Neural cell (in vitro differentiated cells): ENCODE measurements around the gene SRGAP3. TPM values are rescaled to one million over a fixed set of nuclear protein-coding genes. Genes with fewer than 3 reads are reported as not detected.

Experiments used
- H2AFZ ChIP-seq: fragments of 200-600, 300-800 bp; sonication (generic), shearing (Covaris generic); 2 replicates; pipeline ENCODE4 v1.6.0; 2014; ENCODE audit warnings: low read depth, mild to moderate bottlenecking, antibody characterized with exemption, low read length, moderate library complexity
- H3F3A ChIP-seq: fragments of 200-600 bp; shearing (Covaris generic); 2 replicates; pipeline ENCODE4 v1.6.1; 2016; ENCODE audit warnings: mild to moderate bottlenecking, moderate library complexity, mixed read lengths, antibody characterized with exemption, low read length; ENCODE audit not compliant: insufficient read depth, poor library complexity, severe bottlenecking
- H3K27ac ChIP-seq: fragments of 200-600, 300-800 bp; sonication (generic), shearing (Covaris generic); 2 replicates; pipeline ENCODE4 v1.5.1; 2014; ENCODE audit warnings: mild to moderate bottlenecking, low read length, moderate library complexity
- H3K27me3 ChIP-seq: fragments of 300-800, 200-600 bp; sonication (generic), shearing (Covaris generic); 2 replicates; pipeline ENCODE4 v1.6.0; 2014; ENCODE audit warnings: mild to moderate bottlenecking, low read depth, low read length, moderate library complexity; ENCODE audit not compliant: insufficient read depth
- H3K36me3 ChIP-seq: fragments of 300-800, 200-600 bp; sonication (generic), shearing (Covaris generic); 2 replicates; pipeline ENCODE4 v1.5.1; 2014; ENCODE audit warnings: mild to moderate bottlenecking, antibody characterized with exemption, low read length, moderate library complexity; ENCODE audit not compliant: insufficient read depth
- H3K4me2 ChIP-seq: fragments of 300-800, 200-600 bp; sonication (generic), shearing (Covaris generic); 2 replicates; pipeline ENCODE4 v1.6.0; 2014; ENCODE audit warnings: mild to moderate bottlenecking, low read length
- H3K4me3 ChIP-seq: fragments of 300-800, 200-600 bp; sonication (generic), shearing (Covaris generic); 2 replicates; pipeline ENCODE4 v1.5.1; 2014; ENCODE audit warnings: mild to moderate bottlenecking, low read length, moderate library complexity
- H3K79me2 ChIP-seq: fragments of 200-600 bp; shearing (Covaris generic); replicated peaks from 2 replicates; pipeline ENCODE4 v1.6.0; 2014; ENCODE audit warnings: mild to moderate bottlenecking, low read length, moderate library complexity; ENCODE audit not compliant: insufficient read depth
- H3K9ac ChIP-seq: fragments of 300-800, 200-600 bp; sonication (generic), shearing (Covaris generic); 2 replicates; pipeline ENCODE4 v1.6.1; 2016; ENCODE audit warnings: mild to moderate bottlenecking, low read length, mixed read lengths
- H3K9me2 ChIP-seq: fragments of 200-600 bp; shearing (Covaris generic); 2 replicates; pipeline ENCODE4 v1.6.1; 2016; ENCODE audit warnings: mild to moderate bottlenecking, low read length, mixed read lengths; ENCODE audit not compliant: insufficient read depth
- H3K9me3 ChIP-seq: fragments of 200-600, 300-800 bp; sonication (generic), shearing (Covaris generic); 2 replicates; pipeline ENCODE4 v1.6.1; 2016; ENCODE audit warnings: mild to moderate bottlenecking, mixed run types, low read length, moderate library complexity, mixed read lengths
- H4K20me1 ChIP-seq: fragments of 200-600 bp; shearing (Covaris generic); 2 replicates; pipeline ENCODE4 v1.6.1; 2016; ENCODE audit warnings: mild to moderate bottlenecking, mixed run types; ENCODE audit not compliant: insufficient read depth
- EP300 ChIP-seq: fragments of 450-650 bp; conservative IDR thresholded peaks from 2 replicates; pipeline ENCODE4 v1.6.1; 2014; ENCODE audit warnings: antibody characterized with exemption, mild to moderate bottlenecking, moderate library complexity; ENCODE audit not compliant: poor library complexity, severe bottlenecking
- EZH2 ChIP-seq: fragments of 200-600, 300-800 bp; shearing (Covaris generic), sonication (generic); IDR thresholded peaks from 2 replicates; pipeline ENCODE4 v1.6.1; 2014; ENCODE audit warnings: antibody characterized with exemption, low read length, borderline replicate concordance, mild to moderate bottlenecking; ENCODE audit not compliant: insufficient read depth, poor library complexity, severe bottlenecking
- MXI1 ChIP-seq: fragments of 450-650 bp; conservative IDR thresholded peaks from 2 replicates; pipeline ENCODE4 v1.6.1; 2014; ENCODE audit warnings: antibody characterized with exemption, mild to moderate bottlenecking; ENCODE audit not compliant: poor library complexity, severe bottlenecking
- POLR2AphosphoS5 ChIP-seq: IDR thresholded peaks from 2 replicates; pipeline ENCODE4 v1.6.1; 2012
- RAD21 ChIP-seq: fragments of 450-650 bp; conservative IDR thresholded peaks from 2 replicates; pipeline ENCODE4 v1.6.1; 2014; ENCODE audit warnings: antibody characterized with exemption, mild to moderate bottlenecking, moderate library complexity
- SMC3 ChIP-seq: fragments of 450-650 bp; conservative IDR thresholded peaks from 2 replicates; pipeline ENCODE4 v1.6.1; 2014; ENCODE audit warnings: antibody characterized with exemption, mild to moderate bottlenecking, moderate library complexity; ENCODE audit not compliant: poor library complexity
- TAF1 ChIP-seq: IDR thresholded peaks from 2 replicates; pipeline ENCODE4 v1.6.1; 2012; ENCODE audit warnings: low read depth
- polyA plus RNA-seq: library from polyadenylated mRNA; depleted of rRNA; stranded (reverse); fragments of >200 nt; gene quantifications from 2 replicates; pipeline ENCODE4 v1.2.3, GENCODE V29; 2014
- TF ChIP-seq, protein P1 (sequence below): IDR thresholded peaks from 2 replicates; pipeline ENCODE4 v1.6.1; 2012; ENCODE audit warnings: borderline replicate concordance
- TF ChIP-seq, protein P2 (sequence below): fragments of 450-650 bp; IDR thresholded peaks from 2 replicates; pipeline ENCODE4 v1.5.1; 2014; ENCODE audit warnings: antibody characterized with exemption, mild to moderate bottlenecking, moderate library complexity; ENCODE audit not compliant: poor library complexity, severe bottlenecking

Gene SRGAP3
- polyA plus RNA-seq, 1 donor from 2014 or later = 31.5 TPM

DNA sequence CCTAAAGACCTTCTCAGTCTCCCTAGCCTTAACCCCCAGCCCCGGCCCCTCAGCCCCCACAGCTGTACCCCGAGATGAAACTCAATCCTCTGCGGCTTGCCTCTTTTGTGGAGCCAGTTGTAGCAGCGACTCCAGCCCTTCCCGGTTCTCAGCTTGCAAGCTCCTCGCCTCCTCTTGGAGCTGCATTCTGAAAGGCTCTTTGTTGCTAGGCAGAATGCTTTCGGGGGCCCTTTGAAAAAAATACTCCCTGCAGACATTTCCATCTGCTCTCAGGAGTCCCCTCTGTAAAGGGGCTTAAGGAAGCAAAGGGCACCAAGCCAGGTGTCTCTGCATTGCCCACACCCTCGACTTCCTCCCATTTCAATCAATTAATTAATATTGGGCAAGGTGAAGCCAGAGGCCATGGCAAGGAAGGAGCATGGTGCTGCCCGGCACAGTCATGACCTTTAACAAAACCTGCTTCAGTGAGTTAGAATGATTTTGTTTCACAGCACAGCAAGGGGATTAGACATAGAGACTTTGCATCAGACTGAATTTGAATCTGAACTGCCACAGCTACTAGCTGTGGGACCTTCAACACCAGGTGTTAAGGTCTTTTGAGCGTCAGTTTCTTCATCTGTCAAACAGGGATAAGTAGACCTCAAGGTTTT, 65.5 kb downstream of the SRGAP3 start:
- Histone ChIP-seq H3K4me3 (peak overlapping the region; percentile 48), H3K27ac (peak overlapping the region; percentile 67), H3K9ac (peak overlapping the region; percentile 52), H3K36me3 (no peaks in the 10 kb centered on the region), H3K9me2 (no peaks in the 10 kb centered on the region), H2AFZ (no peak overlapping the region), H3K4me2 (peak overlapping the region; percentile 23), H3K9me3 (no peaks in the 10 kb centered on the region), H3K79me2 (peaks cover 5% of the 10 kb centered on the region), H3K27me3 (no peaks in the 10 kb centered on the region), H4K20me1 (no peaks in the 10 kb centered on the region), H3F3A (no peaks in the 10 kb centered on the region)
- peak; percentile 16 for TF ChIP-seq SMC3
- TF ChIP-seq MXI1 = peak; percentile 5
- no peak for TF ChIP-seq RAD21
- TF ChIP-seq, protein P1, sequence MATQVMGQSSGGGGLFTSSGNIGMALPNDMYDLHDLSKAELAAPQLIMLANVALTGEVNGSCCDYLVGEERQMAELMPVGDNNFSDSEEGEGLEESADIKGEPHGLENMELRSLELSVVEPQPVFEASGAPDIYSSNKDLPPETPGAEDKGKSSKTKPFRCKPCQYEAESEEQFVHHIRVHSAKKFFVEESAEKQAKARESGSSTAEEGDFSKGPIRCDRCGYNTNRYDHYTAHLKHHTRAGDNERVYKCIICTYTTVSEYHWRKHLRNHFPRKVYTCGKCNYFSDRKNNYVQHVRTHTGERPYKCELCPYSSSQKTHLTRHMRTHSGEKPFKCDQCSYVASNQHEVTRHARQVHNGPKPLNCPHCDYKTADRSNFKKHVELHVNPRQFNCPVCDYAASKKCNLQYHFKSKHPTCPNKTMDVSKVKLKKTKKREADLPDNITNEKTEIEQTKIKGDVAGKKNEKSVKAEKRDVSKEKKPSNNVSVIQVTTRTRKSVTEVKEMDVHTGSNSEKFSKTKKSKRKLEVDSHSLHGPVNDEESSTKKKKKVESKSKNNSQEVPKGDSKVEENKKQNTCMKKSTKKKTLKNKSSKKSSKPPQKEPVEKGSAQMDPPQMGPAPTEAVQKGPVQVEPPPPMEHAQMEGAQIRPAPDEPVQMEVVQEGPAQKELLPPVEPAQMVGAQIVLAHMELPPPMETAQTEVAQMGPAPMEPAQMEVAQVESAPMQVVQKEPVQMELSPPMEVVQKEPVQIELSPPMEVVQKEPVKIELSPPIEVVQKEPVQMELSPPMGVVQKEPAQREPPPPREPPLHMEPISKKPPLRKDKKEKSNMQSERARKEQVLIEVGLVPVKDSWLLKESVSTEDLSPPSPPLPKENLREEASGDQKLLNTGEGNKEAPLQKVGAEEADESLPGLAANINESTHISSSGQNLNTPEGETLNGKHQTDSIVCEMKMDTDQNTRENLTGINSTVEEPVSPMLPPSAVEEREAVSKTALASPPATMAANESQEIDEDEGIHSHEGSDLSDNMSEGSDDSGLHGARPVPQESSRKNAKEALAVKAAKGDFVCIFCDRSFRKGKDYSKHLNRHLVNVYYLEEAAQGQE = no peak
- TF ChIP-seq, protein P2, sequence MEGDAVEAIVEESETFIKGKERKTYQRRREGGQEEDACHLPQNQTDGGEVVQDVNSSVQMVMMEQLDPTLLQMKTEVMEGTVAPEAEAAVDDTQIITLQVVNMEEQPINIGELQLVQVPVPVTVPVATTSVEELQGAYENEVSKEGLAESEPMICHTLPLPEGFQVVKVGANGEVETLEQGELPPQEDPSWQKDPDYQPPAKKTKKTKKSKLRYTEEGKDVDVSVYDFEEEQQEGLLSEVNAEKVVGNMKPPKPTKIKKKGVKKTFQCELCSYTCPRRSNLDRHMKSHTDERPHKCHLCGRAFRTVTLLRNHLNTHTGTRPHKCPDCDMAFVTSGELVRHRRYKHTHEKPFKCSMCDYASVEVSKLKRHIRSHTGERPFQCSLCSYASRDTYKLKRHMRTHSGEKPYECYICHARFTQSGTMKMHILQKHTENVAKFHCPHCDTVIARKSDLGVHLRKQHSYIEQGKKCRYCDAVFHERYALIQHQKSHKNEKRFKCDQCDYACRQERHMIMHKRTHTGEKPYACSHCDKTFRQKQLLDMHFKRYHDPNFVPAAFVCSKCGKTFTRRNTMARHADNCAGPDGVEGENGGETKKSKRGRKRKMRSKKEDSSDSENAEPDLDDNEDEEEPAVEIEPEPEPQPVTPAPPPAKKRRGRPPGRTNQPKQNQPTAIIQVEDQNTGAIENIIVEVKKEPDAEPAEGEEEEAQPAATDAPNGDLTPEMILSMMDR = no peak

DNA sequence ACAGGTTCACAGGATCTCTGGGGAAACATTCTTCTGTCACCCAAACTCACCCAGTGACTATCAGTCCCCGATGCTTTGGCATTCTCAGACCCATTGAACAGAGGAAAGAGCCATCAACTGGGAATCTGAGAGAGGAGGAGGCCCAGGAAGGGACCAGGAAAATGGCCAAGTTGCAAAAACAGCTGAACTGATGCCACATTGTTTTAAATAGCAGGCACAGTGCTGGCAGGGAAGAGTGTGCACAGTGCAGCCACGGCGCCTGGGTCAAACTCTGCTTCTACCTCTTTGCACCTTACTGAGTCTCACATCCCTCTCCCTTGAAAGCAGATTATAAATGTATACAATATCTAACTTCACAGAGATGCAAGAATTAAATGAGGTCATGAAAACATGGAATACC, 66.4 kb downstream of the SRGAP3 start:
- Histone ChIP-seq H3K9me2 (no peaks in the 10 kb centered on the region), H3K27ac (peak overlapping the region; percentile 67), H3K4me2 (peak overlapping the region; percentile 42), H3K36me3 (no peaks in the 10 kb centered on the region), H4K20me1 (no peaks in the 10 kb centered on the region), H3K9me3 (no peaks in the 10 kb centered on the region), H3K9ac (peak overlapping the region; percentile 52), H3K4me3 (peak overlapping the region; percentile 48), H3K79me2 (peaks cover 6% of the 10 kb centered on the region), H2AFZ (no peak overlapping the region), H3F3A (no peaks in the 10 kb centered on the region), H3K27me3 (no peaks in the 10 kb centered on the region)
- TF ChIP-seq EZH2 = no peak
- TF ChIP-seq RAD21 = no peak
- TF ChIP-seq POLR2AphosphoS5 = no peak
- TF ChIP-seq EP300 = no peak
- no peak for TF ChIP-seq SMC3
- TF ChIP-seq, protein P1 = no peak
- no peak for TF ChIP-seq MXI1
- no peak for TF ChIP-seq TAF1
- TF ChIP-seq, protein P2 = no peak
